ENCODE data around the gene GPATCH1. TPM values are rescaled to one million over a fixed set of nuclear protein-coding genes. Genes with fewer than 3 reads are reported as not detected.
A peak's percentile ranks its signal among the peaks of the same experiment; 100 is the strongest.

Gene GPATCH1
- total and polyA plus RNA-seq, 2 of the 13 experiments (the other 11 are each of a cell fraction or from before 2014, with no cell fraction given) = 6.8 to 6.9 TPM

DNA sequence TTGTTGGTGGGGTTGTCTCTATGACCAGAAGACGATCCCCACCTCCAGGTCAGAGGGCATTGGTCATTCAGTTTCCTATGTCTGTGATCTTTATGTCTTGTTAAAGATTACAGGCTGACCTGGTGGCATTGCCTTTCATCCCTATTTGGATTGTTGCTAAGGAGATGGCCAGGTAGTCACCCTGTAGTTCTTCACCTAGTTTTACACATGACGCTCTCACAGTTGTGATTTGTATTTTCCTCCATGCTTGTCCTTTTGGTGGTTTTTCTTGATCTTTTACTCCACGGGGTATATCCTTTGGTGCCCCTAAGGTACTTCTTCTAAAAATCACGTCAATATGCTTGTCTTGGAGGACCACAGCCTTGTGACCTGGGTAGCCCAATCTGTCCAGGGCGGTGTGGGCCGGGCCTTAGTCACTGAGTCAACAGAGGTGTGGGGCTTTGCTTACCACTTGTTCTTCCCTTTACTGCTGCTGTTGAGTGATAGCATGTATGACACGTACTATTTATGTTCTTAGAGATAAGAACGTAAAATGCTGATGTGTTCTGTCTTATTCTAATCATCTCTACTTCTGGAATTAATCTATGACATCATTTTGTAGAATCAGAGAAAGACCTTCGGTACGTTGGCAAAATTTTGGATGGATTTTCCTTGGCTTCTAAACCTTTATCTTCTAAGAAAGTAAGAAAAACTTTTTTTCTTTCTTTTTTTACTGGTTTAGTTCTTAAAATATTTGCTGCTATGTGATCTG, 20.1 kb downstream of the GPATCH1 start (continued):
- 0 out of 2 replicates have a peak, but pooled peaks have one; percentile 22 for TF ChIP-seq MIXL1 (CRISPR knock-in tag; IDR thresholded peaks at IDR 0.05)
- no peak for TF ChIP-seq ZNF292 (CRISPR knock-in tag; IDR thresholded peaks at IDR 0.05; ENCODE audit: borderline replicate concordance, low read depth)
- TF ChIP-seq PTBP1 (IDR thresholded peaks at IDR 0.05; ENCODE audit: low read depth, low read length, poor library complexity, severe bottlenecking) = no peak
- TF ChIP-seq ZNF660 (CRISPR knock-in tag; IDR thresholded peaks at IDR 0.05; ENCODE audit: borderline replicate concordance, low read depth) = no peak
- no peak for TF ChIP-seq MTA1 (CRISPR knock-in tag; IDR thresholded peaks at IDR 0.05; ENCODE audit: borderline replicate concordance)
- no peak for TF ChIP-seq REL (CRISPR knock-in tag; conservative IDR thresholded peaks at IDR 0.05)
- no peak for TF ChIP-seq PHF8 (CRISPR knock-in tag; IDR thresholded peaks at IDR 0.05)
- TF ChIP-seq, protein P1, sequence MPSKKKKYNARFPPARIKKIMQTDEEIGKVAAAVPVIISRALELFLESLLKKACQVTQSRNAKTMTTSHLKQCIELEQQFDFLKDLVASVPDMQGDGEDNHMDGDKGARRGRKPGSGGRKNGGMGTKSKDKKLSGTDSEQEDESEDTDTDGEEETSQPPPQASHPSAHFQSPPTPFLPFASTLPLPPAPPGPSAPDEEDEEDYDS (CRISPR knock-in tag; IDR thresholded peaks at IDR 0.05) = peak; percentile 27; the same call in 1 of the 2 replicates
- TF ChIP-seq ZBTB40 (IDR thresholded peaks at IDR 0.05) = no peak
- no peak for TF ChIP-seq ZBTB40 (CRISPR knock-in tag; IDR thresholded peaks at IDR 0.05)
- no peak for TF ChIP-seq GTF3A (CRISPR knock-in tag; conservative IDR thresholded peaks at IDR 0.05)
- TF ChIP-seq ZNF205 (CRISPR knock-in tag; IDR thresholded peaks at IDR 0.05) = no peak
- TF ChIP-seq, protein P2, sequence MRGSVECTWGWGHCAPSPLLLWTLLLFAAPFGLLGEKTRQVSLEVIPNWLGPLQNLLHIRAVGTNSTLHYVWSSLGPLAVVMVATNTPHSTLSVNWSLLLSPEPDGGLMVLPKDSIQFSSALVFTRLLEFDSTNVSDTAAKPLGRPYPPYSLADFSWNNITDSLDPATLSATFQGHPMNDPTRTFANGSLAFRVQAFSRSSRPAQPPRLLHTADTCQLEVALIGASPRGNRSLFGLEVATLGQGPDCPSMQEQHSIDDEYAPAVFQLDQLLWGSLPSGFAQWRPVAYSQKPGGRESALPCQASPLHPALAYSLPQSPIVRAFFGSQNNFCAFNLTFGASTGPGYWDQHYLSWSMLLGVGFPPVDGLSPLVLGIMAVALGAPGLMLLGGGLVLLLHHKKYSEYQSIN (CRISPR knock-in tag; IDR thresholded peaks at IDR 0.05; ENCODE audit: borderline replicate concordance) = no peak
- no peak for TF ChIP-seq ZNF788 (CRISPR knock-in tag; IDR thresholded peaks at IDR 0.05; ENCODE audit: borderline replicate concordance)
- TF ChIP-seq, protein P3, sequence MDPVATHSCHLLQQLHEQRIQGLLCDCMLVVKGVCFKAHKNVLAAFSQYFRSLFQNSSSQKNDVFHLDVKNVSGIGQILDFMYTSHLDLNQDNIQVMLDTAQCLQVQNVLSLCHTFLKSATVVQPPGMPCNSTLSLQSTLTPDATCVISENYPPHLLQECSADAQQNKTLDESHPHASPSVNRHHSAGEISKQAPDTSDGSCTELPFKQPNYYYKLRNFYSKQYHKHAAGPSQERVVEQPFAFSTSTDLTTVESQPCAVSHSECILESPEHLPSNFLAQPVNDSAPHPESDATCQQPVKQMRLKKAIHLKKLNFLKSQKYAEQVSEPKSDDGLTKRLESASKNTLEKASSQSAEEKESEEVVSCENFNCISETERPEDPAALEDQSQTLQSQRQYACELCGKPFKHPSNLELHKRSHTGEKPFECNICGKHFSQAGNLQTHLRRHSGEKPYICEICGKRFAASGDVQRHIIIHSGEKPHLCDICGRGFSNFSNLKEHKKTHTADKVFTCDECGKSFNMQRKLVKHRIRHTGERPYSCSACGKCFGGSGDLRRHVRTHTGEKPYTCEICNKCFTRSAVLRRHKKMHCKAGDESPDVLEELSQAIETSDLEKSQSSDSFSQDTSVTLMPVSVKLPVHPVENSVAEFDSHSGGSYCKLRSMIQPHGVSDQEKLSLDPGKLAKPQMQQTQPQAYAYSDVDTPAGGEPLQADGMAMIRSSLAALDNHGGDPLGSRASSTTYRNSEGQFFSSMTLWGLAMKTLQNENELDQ (CRISPR knock-in tag; IDR thresholded peaks at IDR 0.05; ENCODE audit: borderline replicate concordance) = no peak
- TF ChIP-seq EHMT2 (IDR thresholded peaks at IDR 0.05; ENCODE audit: borderline replicate concordance, low read depth, low read length) = no peak
